GM21381 (cell line): ENCODE results near the gene CFAP53.
"Not testable (repeated sequence)": the region's sequence is repeated elsewhere in the genome, so short reads cannot be mapped to it uniquely, and the experiment has no call there.

Experiments used
- ATAC-seq: cut with Tn5 transposase; IDR thresholded peaks from one replicate; pipeline ENCODE4 v1.9.1; 2021; ENCODE audit warnings: mild to moderate bottlenecking, moderate library complexity; ENCODE audit not compliant: unreplicated experiment

CFAP53 gene

GRCh38 chr18:50274044-50274442, 7.7 kb upstream of the CFAP53 start:
- no peak for ATAC-seq

DNA sequence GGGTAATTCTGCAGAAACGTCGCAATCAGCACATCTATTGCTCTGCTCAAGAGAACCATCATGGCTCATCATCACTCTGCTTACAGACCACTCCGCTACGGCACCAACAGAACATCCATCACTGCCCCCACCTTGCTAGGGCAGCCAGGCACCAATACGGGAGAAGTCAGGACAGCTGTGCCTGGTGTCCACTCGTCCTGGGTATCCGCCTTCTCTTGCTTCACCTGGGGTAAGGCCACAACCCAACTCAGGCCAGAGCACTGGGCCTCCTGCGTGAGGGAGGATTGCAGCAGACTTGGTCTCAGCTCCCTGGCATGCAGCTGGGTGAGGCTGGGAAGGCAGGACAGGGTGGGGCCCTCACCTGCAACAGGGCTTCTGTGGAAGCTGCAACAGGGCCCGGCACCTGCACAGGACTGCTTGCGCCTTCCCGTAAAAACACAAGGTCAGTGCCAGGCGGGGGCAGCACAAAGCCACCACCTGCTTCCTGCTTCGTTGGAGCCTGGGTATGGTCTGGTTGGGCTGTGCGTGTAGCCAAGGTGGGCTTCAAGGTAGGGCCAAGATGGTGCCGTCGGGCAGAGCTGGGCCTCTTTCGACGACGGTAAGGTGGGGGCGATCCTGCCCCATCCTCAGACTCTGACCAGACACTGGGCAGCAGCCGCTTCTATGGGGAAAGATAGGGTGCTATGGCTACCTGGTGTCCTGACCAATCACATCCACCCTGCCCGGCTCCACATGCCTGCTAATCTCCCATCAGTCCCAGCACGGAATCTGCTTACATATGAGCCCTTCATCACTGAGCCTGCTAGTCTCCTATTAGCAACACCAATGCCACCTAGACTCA, 7.1 kb upstream of the CFAP53 start:
- ATAC-seq, result no peak

- no peak for ATAC-seq
Measured at GRCh38 chr18:50272568-50272967, 6.3 kb upstream of the CFAP53 start.

DNA sequence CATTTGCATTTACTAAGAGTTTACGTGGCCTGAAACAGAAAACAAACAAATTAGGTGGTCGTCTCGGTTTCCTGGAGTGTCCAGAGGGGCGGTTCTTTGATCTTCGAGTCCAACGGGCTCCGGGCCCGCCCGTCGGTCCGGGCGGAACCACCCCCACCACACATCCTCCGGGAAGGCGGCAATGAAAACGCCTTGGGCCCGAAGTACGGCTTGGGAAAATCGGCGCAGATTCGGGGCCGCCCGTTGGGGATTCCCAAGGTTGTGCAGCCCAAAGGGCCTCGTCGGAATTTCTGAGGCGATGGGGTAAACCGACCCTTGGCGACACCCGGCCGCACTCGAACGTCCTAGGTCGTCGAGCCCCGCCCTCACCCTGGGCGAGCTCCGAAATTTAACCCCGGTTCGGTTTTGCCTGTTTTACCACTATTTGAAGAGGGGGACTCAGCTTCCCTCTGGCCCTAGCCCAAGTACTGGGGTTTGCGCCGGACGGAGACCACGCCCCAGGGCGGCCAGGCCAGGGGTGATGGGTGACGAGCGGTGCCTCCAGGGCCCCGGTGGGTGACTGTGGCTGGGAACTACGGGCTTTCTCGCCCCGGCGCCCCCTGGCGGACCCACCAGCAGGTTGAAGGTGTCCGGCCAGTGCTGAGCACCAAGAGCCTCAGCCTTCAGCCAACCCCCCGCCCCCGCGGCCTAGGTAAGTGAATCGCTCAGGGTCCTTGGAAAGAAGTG, 1.9 kb upstream of the CFAP53 start:
- ATAC-seq, result peak; percentile 71

DNA sequence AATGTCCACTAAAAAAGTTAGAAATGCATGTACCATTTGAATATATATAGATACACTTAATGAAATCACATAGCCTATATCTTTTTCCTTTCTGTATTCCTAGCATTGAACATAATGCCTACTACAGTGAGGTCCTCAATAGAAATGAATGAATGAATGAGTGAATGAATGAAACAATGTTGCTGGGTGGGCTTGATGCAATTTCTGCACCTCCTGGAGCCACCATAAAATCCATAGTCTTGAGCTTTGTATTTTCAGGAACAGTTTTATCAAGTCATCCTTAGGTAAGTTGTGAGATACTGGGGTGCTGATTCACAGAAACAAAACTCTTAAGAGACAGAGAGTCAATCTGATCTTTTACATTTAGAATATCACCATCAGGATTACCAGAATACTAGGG, 3.3 kb downstream of the CFAP53 start:
- ATAC-seq, result no peak

DNA sequence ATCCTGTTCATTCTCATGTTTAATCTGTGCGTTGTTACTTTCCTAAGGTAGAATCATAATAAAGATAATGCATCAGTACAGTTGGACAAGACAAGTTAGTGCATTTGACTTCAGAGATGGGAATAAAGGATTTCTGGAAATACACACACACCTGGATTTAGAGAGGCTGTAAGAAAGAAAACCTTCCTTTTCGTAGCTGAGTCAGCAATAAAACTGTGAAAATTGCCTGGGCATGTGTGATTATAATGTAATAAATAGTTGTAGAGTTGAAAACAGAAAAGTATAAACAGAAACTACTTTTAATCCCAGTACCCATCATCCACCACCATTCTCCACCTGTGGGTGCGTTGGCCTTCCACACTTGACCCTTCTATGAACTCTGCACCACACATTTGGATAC, 15.4 kb downstream of the CFAP53 start:
- ATAC-seq, result no peak

GRCh38 chr18:50249576-50249975, 16.7 kb downstream of the CFAP53 start:
- ATAC-seq, result no peak

- no peak for ATAC-seq
Measured at GRCh38 chr18:50247561-50247960, 18.7 kb downstream of the CFAP53 start.

GRCh38 chr18:50241768-50242167, 24.5 kb downstream of the CFAP53 start:
- ATAC-seq, result not testable (repeated sequence)

DNA sequence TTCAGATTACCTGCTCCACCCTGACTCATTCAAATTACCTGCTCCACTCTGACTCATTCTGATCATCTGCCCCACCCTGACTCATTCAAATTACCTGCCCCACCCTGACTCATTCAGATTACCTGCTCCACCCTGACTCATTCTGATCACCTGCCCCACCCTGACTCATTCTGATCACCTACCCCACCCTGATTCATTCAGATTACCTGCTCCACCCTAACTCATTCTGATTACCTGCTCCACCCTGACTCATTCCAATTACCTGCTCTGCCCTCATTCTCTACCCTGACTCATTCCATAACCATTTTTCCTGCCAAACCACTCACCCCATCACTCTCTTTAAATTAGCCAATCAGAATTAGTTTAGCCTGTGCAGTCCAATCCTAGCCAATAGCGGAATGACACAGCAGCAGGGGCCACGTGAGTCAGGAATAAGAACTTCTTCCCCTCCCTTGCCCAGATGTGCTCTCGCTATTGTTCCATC, 26.2 kb downstream of the CFAP53 start:
- ATAC-seq, result no peak

- no peak for ATAC-seq
Measured at GRCh38 chr18:50232419-50232818, 33.9 kb downstream of the CFAP53 start.

- no peak for ATAC-seq
Measured at GRCh38 chr18:50231621-50232020, 34.7 kb downstream of the CFAP53 start.

DNA sequence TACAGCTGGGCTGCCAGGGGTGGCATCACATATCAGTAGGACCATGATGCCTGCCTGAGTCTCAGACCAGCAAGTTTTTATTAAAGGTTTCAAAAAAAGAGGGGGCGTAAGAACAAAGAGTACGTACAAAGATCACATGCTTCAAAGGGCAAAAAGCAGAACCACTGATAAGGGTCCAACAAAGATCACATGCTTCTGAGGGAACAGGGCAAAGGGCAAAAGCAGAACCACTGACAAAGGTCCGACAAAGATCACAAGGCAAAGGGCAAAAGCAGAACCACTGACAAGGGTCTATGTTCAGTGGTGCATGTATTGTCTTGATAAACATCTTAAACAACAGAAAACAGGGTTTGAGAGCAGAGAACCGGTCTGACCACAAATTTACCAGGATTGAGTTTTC, 46.0 kb downstream of the CFAP53 start:
- not testable (repeated sequence) for ATAC-seq

DNA sequence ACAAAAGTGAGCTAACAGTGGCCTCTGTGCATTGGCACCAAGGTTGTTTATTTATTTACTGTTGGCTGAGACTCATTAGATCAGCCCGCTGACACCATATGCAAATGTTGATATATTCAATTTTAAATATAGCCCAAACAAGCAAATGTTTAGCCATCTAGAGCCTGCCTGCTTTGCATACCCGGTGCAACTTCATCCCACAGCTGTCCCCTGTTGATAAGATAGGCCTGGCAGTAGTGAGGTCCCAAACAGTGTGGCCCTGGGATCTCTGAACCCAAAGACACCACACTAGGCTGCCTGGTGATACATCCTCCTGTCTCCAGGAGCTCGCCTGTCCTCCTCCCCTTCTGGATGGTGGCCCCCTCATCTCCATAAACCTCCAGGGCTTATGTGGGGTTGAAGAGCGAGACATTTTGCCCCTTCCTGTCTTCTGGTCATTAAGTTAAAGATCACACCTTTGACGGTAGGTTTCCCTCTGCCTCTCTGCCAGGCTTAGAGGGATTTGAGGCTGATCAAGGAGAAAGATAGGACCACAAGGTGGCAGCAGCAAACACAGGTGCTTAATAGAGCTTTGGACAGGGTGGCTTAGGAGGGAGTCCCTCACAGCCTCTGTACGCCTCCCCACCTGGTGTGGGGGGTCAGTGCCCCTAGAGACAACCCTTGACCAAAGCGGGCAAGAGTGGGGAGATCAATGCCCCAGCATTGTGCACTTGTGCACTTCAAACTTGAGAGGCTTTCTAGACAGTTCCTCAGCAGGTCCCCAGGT, 47.7 kb downstream of the CFAP53 start:
- ATAC-seq, result peak; percentile 55

DNA sequence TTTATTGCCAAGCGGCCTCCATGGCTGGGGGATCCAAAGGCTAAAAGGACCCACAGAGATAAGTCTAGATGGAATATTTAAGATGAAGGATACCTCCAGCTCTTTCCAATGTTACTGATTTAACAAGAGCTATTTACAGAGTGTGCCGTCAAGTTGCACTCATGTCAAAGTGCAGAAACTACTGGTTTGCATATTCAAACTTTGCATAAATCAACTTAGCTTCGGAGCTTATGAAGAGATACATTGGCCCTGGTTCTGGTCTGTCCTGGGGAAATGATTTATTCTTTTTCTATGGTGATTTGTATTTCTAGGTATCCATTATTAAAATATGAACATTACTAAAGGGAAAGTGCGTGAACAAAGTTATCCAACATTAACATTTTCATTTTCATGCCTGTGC, 57.0 kb downstream of the CFAP53 start:
- no peak for ATAC-seq

GRCh38 chr18:50207722-50208121, 58.6 kb downstream of the CFAP53 start:
- no peak for ATAC-seq

GRCh38 chr18:50203801-50204604, 62.3 kb downstream of the CFAP53 start:
- ATAC-seq, result no peak

DNA sequence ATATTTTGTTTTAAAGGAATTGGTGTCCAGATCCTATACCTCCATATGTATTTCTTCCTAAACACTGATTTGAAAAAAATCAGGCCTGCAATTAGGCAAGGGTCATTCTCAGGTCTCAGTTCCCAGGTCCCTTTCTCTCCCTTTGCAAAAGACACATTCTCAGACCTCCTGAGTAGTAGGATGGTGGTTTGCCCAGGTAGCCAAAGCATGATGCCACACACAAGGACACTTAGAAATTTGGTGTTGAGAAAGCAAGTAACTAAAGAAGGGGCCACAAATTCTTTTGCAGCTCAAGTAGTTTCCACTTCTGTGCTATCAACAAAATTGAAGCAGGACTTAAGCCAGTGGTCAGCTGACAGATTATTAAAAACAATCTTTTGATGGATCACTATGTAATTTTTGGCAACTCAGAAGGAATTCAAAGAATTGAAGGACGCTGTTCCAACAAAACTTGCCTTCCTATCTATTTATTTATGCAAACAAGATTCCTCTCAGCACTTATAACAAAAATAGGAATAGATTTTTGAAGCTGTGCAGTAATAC, 64.7 kb downstream of the CFAP53 start:
- no peak for ATAC-seq

GRCh38 chr18:50199921-50200320, 66.4 kb downstream of the CFAP53 start:
- no peak for ATAC-seq

DNA sequence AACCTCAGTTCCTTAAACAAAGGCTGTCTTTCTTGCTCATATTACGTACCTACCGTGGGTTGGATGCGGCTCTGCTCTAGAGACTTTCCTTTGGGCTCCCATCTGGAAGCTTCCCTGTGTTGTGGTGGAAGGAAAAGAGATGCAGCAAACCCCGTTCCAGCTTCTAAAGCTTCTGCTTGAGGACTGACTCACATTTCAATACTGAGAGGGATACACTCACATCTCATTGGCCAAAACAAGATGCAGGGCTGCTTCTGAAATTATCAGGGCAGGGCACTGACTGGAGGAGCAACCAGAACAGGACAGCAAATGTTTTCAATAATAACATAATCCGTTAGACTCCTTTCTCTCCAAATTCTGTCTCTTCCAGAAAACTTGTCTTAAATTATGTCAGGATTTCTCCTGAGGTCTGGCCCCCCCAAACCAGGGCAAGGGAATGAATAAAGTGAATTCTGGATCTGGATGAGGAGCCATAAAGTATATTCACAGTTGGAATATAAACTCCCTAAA, 66.9 kb downstream of the CFAP53 start:
- no peak for ATAC-seq
